HG03066 (cell line): Measurements from ENCODE around the gene GYG1.
"Not testable (repeated sequence)": the region's sequence is repeated elsewhere in the genome, so short reads cannot be mapped to it uniquely, and the experiment has no call there.

Source experiments
- ATAC-seq: cut with Tn5 transposase; IDR thresholded peaks from one replicate; pipeline ENCODE4 v1.9.1; 2021; ENCODE audit warnings: low read depth; ENCODE audit not compliant: unreplicated experiment

Gene GYG1

DNA sequence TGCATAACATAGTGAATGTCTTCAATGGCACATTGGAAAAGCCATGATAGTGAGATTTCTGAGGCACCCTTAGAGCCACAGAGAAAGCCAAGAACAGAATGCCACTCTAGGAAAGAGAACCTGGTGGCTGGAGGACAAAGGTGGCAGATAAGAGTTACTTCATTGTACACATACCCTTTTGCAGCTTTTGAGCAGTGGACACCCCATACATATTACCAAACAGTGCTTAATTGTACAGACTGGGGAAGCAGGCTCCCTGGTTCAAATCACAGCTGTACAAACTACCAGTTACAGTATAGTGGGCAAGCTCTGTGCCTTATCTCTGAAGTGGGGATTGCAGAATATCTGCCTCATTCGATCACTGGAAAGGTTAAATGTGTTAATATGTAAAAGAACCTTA is 10.1 kb upstream of the GYG1 start:
- ATAC-seq = no peak

GRCh38 chr3:148987551-148987950 is 3.8 kb upstream of the GYG1 start:
- not testable (repeated sequence) for ATAC-seq

DNA sequence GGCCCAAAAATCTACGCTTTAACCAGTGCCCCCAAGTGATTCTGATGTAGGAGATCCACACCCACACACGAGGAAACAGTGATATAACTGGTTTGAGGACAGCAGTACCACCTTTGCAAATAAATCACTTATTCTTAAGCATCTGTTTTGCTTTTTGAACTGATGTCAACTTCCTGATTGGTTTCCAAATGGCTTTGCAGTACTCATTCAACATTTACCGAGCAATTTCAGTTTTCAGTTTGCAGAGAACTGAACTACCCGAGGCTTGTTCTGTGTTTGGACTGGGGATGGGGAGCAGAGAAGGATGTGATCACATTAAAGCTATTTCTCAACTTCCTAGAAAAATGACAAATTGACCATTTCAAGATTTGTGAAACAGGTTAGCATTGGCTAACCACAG is 1.1 kb upstream of the GYG1 start:
- ATAC-seq = peak; percentile 22

GRCh38 chr3:148992027-148992634 is 791 bp downstream of the GYG1 start:
- ATAC-seq = peak; percentile 32

DNA sequence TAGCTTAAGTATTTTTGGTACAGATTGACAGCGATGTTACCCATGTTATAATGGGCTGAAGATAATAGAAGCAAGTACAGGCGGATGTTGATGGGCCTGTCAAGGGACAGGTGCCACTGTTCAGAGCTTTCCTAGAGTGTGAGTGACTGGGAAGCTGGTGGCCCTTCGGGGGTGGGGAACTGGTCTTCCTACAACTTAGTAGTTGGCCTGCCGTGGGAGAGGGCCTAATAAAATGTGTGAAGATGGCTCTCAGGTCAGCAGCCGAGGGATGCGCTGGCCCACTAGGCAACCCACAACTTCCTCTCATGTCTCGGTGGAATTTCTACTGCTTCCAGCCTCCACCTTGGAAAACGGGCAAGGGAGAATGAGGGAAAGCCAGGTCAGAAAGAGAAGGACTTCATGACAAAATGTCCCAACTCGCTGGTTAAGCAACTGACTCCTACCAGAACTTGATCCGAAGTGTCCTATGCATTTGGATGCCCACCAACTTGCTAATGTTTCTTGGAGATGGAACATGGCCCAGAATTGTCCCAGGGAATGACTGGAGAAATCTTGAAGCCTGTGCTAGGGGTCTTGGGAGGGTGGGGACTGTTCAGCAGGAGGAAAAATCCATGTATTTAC is 1.4 kb downstream of the GYG1 start:
- ATAC-seq = no peak

- ATAC-seq = no peak
These were observed 6.3 kb downstream of the GYG1 start for GRCh38 chr3:148997623-148998022.

DNA sequence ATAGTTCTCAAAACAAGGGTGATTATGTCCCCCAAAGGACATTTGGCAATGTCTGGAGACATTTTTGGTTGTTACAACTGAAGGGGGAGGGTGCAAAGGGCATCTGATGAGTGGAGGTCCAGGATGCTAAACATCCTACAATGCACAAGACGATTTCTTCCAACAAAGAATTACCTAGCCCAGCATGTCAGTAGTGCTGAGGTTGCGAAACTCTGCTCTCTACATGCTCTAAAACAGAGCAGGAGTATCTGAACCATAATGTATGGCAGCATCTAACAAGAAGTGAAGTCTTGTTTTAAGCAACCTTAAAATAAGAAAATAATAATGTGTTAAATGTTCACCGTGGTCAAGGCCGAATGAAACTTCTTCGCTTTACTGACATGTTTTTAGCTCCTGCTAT is 7.0 kb downstream of the GYG1 start:
- no peak for ATAC-seq

DNA sequence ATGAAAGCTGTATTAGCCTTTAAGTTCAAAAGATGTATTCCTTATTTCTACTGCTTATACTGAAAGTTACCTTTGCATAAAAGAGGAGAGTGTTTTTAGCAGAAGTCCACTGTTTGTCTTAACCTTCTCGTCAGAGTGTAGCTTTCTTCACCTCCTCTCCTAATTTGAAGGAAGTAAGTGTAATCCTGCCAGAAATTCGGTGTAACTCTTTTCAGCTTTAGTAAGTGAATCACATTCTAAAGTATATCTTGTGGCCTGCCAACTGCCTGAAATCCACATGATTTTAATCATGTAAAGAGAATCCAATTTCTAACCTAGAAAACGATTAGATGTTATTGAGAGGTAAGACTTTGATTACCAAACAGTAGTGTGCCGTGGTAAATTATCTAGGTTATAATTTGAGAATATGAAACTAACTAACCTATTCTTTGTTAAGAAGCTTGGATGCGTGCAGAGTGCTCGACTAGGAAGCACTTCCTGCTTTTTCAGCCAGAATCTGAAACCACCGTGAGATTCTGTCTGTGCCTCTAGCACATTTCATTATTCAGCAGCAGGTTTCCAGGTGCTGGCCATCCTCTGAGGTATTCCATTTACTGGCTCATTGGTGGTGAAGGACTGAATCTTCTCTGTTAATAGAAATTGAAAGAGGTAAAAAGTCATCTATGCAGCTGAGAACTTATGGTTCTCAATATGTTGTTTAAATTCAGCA is 7.5 kb downstream of the GYG1 start:
- no peak for ATAC-seq

GRCh38 chr3:148999806-149000205 is 8.5 kb downstream of the GYG1 start:
- peak; percentile 52 for ATAC-seq

GRCh38 chr3:149000206-149000745 is 8.9 kb downstream of the GYG1 start:
- no peak for ATAC-seq

GRCh38 chr3:149001727-149002126 is 10.4 kb downstream of the GYG1 start:
- no peak for ATAC-seq

DNA sequence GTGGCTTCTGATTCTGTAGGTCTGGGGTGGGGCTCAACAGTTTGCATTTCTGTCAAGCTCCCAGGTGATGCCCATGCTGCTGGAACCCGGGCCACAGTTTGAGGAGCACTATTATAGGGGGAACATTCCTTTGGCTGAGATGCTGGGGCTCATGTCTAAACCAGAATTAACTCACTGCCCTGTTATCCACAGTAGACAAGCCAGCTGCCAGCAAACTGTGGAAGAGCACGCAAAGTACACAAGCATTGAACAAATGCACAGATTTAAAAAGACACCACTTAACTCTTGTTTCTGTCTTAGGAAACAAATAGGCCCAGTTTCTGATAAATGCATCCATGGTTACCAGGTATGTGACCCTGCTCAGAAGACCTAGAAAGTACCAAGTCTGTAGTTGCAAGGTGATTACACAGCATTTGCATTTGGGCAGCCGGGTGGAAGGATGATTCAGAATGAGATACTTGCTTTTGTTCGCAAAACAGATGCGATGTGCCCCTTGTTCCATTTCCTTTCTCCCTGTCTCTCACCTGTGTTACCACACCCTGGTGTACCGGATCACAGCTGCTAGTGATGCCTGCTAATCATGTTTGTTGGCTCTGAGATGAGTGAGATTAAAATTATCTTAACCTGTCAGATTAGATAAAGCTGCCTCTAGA is 12.4 kb downstream of the GYG1 start:
- peak; percentile 62 for ATAC-seq

DNA sequence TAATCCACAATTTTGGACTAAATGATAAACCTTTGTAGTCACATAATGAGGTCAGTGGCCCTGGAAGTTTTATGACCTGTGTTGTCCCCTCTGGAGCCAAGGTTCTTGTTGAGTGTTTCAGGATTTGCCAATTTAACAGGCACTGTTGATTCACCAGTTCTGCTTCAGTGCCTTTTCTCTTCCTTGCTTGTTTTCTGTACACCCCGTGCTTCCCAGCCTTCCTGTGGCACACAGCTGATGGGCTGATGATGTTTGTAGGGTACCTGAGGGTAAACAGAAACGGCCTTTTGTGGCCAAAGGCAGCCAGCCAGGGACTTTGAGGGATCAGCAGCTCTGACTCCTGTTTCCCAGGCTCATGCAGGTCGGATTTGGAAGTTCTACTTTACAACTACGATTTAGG is 13.3 kb downstream of the GYG1 start:
- no peak for ATAC-seq

DNA sequence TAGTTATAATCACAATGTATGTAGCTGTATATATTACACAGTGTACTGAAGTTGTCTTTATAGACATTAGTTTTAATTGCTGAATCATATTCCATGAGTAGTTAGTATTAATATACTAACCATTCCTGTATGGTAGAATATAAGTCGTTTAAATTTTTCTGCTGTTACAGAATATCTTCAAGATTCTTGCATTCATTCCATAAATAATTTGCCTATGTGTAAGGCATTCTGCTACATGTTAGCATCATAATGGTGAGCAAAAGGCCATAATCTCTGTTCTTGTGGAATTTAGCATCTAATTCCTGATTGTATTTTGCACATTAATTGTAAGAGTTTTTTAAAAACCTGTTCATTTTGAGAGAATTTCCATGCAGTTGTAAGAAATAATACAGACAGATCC is 14.1 kb downstream of the GYG1 start:
- no peak for ATAC-seq

DNA sequence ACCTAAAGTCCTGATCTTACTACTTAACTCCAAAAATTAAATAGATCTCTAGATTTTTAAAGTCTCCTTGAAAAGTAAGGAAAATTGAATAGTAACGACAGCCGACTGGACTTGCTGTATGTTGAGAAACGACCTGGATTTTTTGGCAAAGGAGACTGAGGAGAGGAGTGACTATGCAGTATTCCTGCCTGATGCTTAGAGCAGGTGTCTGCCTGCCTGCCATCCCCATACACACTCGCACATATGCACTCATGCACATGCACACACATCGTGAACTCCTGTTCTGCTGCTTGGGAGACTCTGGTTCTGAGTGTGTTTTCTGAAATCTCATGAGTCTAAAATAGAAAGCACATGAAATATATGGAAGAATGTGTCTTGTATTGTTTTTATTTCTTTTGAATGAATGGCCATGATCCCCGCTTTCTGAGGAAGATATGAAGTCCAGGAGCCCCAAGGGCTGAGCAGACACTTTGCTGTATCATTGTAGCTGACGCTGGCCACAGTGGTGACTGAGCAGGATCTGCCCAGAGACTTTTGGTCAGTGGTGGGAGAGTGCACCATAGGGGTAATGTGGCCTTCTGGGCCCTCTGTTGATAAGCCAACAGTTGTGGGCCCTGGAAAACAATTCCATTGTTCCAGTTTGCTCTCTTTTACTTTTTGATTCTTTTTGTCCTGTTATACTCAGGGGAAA is 16.4 kb downstream of the GYG1 start:
- no peak for ATAC-seq

- ATAC-seq = no peak
These were observed 18.4 kb downstream of the GYG1 start for GRCh38 chr3:149009732-149010131.

DNA sequence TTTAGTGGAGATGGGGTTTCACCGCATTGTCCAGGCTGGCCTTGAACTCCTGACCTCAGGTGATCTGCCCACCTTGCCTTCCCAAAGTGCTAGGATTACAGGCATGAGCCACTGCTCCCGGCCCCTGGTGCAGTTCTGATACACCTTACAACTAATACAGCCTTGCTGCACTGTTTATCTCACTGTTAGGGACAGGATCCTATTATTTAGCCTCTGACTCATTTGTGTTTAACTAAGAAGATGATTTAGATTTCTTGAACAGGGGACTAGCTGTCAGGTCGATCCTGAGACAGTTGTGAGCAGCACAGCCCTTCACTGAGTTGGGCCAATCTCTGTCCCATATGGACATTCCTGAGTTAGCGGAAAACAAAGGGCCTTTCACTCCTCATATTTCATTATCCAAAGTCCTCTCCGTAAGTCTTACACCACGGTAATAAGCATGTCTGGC is 19.2 kb downstream of the GYG1 start:
- ATAC-seq = no peak

DNA sequence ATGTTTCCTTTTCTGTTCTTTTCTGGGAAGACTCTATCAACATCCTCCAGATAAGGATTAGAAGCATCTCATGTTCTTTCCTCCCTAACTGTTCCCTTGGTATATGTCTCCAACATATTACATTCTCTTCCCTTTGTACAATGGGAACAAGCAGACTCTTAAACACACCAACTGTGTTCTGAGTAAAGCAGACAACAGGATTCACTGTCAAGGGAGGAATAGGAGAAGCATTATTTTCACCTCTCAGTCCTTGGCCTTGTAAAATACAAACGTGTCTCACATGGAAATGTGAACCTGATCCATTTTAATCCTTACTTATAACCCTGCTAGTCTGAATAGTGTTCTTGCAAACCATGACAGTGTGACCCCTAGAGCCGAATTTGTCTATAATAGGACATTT is 19.6 kb downstream of the GYG1 start:
- no peak for ATAC-seq

DNA sequence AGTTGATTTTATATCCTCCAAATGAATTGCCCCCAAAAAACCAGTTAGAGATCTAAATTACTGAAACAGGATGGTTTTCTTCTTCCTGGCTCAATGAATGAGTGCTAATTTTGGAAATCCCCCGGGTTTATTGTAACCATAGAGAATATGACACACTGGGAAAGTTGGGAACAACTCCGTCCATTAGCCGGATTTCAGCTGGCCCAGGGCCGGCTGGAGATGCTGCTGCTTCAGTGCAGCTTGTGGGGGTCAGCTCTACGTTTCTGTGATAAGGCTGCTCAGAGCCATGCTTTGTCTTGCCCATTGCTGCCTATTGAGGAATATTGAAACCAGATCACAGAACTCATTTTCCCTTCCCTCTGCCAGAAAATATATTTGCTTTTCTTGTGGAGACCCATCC is 20.3 kb downstream of the GYG1 start:
- no peak for ATAC-seq

DNA sequence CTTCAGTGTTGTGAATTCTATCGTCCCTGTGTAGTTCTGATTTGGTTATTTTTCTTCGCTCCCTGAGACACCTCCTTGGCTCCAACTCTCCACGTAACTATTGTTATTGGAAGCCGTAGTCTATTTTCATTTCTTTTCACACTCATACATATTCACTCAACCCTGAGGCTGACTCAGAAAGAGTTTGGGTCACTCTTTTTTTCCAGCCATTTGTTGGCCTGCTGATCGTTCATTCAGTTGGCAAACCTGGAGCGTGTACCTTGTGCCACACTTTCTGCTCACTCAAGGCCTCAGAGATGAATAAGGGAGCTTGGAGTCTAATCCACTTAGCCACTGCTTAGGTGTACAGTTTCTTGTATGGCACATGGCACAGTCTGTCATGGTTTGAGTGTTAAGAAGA is 22.4 kb downstream of the GYG1 start:
- no peak for ATAC-seq

- ATAC-seq = no peak
These were observed 24.1 kb downstream of the GYG1 start for GRCh38 chr3:149015393-149015792.
